Mesodermal cell (in vitro differentiated cells): ENCODE results near the gene MSL1.

Experiments
- H3K27ac ChIP-seq: 2 replicates; pipeline ENCODE4 v1.7.0; 2013; ENCODE audit warnings: mild to moderate bottlenecking, low read depth, low read length, moderate library complexity; ENCODE audit not compliant: severe bottlenecking
- H3K36me3 ChIP-seq: 2 replicates; pipeline ENCODE4 v1.7.1; 2013; ENCODE audit warnings: mild to moderate bottlenecking, low read length, moderate library complexity; ENCODE audit not compliant: control insufficient read depth, insufficient read depth
- H3K4me1 ChIP-seq: one replicate; pipeline ENCODE4 v1.7.1; 2013; ENCODE audit warnings: mild to moderate bottlenecking, low read length; ENCODE audit not compliant: insufficient read depth, control insufficient read depth, poor library complexity, severe bottlenecking
- H3K4me3 ChIP-seq: 2 replicates; pipeline ENCODE4 v1.7.0; 2013; ENCODE audit warnings: low read length, control low read depth, mild to moderate bottlenecking; ENCODE audit not compliant: insufficient read depth, poor library complexity, severe bottlenecking; ENCODE audit errors: extremely low read depth
- H3K9me3 ChIP-seq: 2 replicates; pipeline ENCODE4 v1.7.1; 2013; ENCODE audit warnings: mild to moderate bottlenecking, low read length, moderate library complexity; ENCODE audit not compliant: control insufficient read depth
- WGBS, 2 experiments: methylation state at CpG; one replicate each; pipeline ENCODE4 v1.1.5; 2013; ENCODE audit warnings: missing lambda C conversion rate in 2 of 2; ENCODE audit not compliant: insufficient coverage in 2 of 2; 5-methylcytosine and 5-hydroxymethylcytosine counted together

Gene MSL1

GRCh38 chr17:40100419-40100668 is 21.4 kb upstream of the MSL1 start, which contains the start of gene NR1D1:
TSS of gene NR1D1 (minus strand) at chr17:40100589. CDS start at chr17:40100094, 495 bp downstream.
- peak within 1 kb of the TSS; percentile 96 for H3K27ac ChIP-seq
- peak within 1 kb of the TSS; percentile 50 for H3K4me3 ChIP-seq
- H3K4me1 ChIP-seq: peaks cover 23% of the 10 kb centered on the region
- H3K36me3 ChIP-seq: peaks cover 21% of the 10 kb centered on the region
- H3K9me3 ChIP-seq: no peaks in the 10 kb centered on the region
- 0 to 3% methylated on average over 11 to 16 of the region's 16 CpGs for WGBS, 2 experiments

GRCh38 chr17:40100669-40101366 is 21.0 kb upstream of the MSL1 start:
- Histone ChIP-seq H3K4me3 (peak overlapping the region; percentile 50), H3K4me1 (peaks cover 26% of the 10 kb centered on the region), H3K36me3 (peaks cover 16% of the 10 kb centered on the region), H3K27ac (peak overlapping the region; percentile 96), H3K9me3 (no peaks in the 10 kb centered on the region)
- 2 to 3% methylated on average over 20 of the region's 25 CpGs for WGBS, 2 experiments

- Histone ChIP-seq H3K4me1 (peaks cover 29% of the 10 kb centered on the region), H3K9me3 (no peaks in the 10 kb centered on the region), H3K27ac (peak overlapping the region; percentile 96), H3K4me3 (no peak overlapping the region), H3K36me3 (peaks cover 9% of the 10 kb centered on the region)
- 76 to 91% methylated on average over 4 to 7 of the region's 16 CpGs for WGBS, 2 experiments
Observed at GRCh38 chr17:40101367-40102210, 20.2 kb upstream of the MSL1 start.

- 79% methylated on average over 2 of the region's 3 CpGs; no CpG with 5 or more reads in 1 of the 2 experiments for WGBS, 2 experiments
- Histone ChIP-seq H3K4me1 (peaks cover 44% of the 10 kb centered on the region), H3K4me3 (no peak overlapping the region), H3K9me3 (no peaks in the 10 kb centered on the region), H3K36me3 (no peaks in the 10 kb centered on the region), H3K27ac (no peak overlapping the region)
Observed at GRCh38 chr17:40103071-40103661, 18.6 kb upstream of the MSL1 start.

GRCh38 chr17:40103688-40104087 is 18.1 kb upstream of the MSL1 start:
- H3K27ac ChIP-seq: no peak overlapping the region
- H3K4me3 ChIP-seq: no peak overlapping the region
- no peaks in the 10 kb centered on the region for H3K36me3 ChIP-seq
- no peaks in the 10 kb centered on the region for H3K9me3 ChIP-seq
- H3K4me1 ChIP-seq: peaks cover 41% of the 10 kb centered on the region
- WGBS, 2 experiments: no CpG with 5 or more reads among the region's 2 CpGs

- Histone ChIP-seq H3K9me3 (no peaks in the 10 kb centered on the region), H3K27ac (no peak overlapping the region), H3K4me3 (no peak overlapping the region), H3K4me1 (peaks cover 43% of the 10 kb centered on the region), H3K36me3 (no peaks in the 10 kb centered on the region)
- 100% methylated on average over 1 of the region's 3 CpGs for WGBS, 2 experiments
Observed at GRCh38 chr17:40104594-40105486, 16.9 kb upstream of the MSL1 start.

- Histone ChIP-seq H3K4me1 (peaks cover 53% of the 10 kb centered on the region), H3K9me3 (no peaks in the 10 kb centered on the region), H3K27ac (no peak overlapping the region), H3K36me3 (no peaks in the 10 kb centered on the region), H3K4me3 (no peak overlapping the region)
- WGBS, 2 experiments: 85 to 93% methylated on average over 2 to 3 of the region's 5 CpGs
Observed at GRCh38 chr17:40105861-40106759, 15.7 kb upstream of the MSL1 start.

GRCh38 chr17:40106760-40107521 is 14.8 kb upstream of the MSL1 start:
- Histone ChIP-seq H3K36me3 (no peaks in the 10 kb centered on the region), H3K4me3 (no peak overlapping the region), H3K4me1 (peaks cover 52% of the 10 kb centered on the region), H3K9me3 (no peaks in the 10 kb centered on the region), H3K27ac (no peak overlapping the region)
- 57 to 62% methylated on average over 8 to 9 of the region's 20 CpGs for WGBS, 2 experiments

- Histone ChIP-seq H3K9me3 (no peaks in the 10 kb centered on the region), H3K36me3 (no peaks in the 10 kb centered on the region), H3K4me1 (peaks cover 60% of the 10 kb centered on the region), H3K4me3 (no peak overlapping the region), H3K27ac (peak overlapping the region; percentile 74)
- WGBS, 2 experiments: 69 to 73% methylated on average over 3 to 4 of the region's 5 CpGs
Observed at GRCh38 chr17:40107522-40108174, 14.1 kb upstream of the MSL1 start.
